Activated B cell treated with CpG ODN at 0.5 μM for 24 hours (primary cell): Measurements from ENCODE around the gene DAPK1. TPM values are rescaled to one million over a fixed set of nuclear protein-coding genes. Genes with fewer than 3 reads are reported as not detected.

Experiments
- ATAC-seq: fragments of 200-7000 bp; cut with Tn5 transposase; one replicate; pipeline ENCODE4 v1.10.0; 2021; ENCODE audit warnings: low read depth, mild to moderate bottlenecking, moderate library complexity
- CTCF ChIA-PET: fragments of 350-600 bp; sonication (Branson Sonifier 250); formaldehyde crosslinking; loops from one replicate; lab custom pipeline; 2021; ENCODE audit warnings: antibody characterized with exemption; lab: Charles Lee
- POLR2A ChIA-PET: fragments of 350-600 bp; sonication (Branson Sonifier 250); formaldehyde crosslinking; loops from one replicate; lab custom pipeline; 2021; ENCODE audit warnings: antibody characterized with exemption; lab: Charles Lee
- DNase-seq: peaks from one replicate; pipeline ENCODE4 v3.0.0; 2022
- H3K27ac Mint-ChIP-seq: one replicate; pipeline ENCODE4 v1.8.0; 2020; ENCODE audit warnings: mixed read lengths
- H3K27me3 Mint-ChIP-seq: one replicate; pipeline ENCODE4 v1.8.0; 2021; ENCODE audit warnings: mixed read lengths
- H3K36me3 Mint-ChIP-seq: one replicate; pipeline ENCODE4 v1.8.0; 2021; ENCODE audit warnings: low read depth, mixed read lengths
- H3K4me1 Mint-ChIP-seq: one replicate; pipeline ENCODE4 v1.8.0; 2021; ENCODE audit warnings: mixed read lengths
- H3K4me3 Mint-ChIP-seq: one replicate; pipeline ENCODE4 v1.8.0; 2020; ENCODE audit warnings: mild to moderate bottlenecking, mixed read lengths
- H3K9me3 Mint-ChIP-seq: one replicate; pipeline ENCODE4 v1.8.0; 2020; ENCODE audit warnings: mixed read lengths
- intact Hi-C: fragments of 100-400 bp; cut with micrococcal nuclease; formaldehyde crosslinking; loops from one replicate; pipeline ENCODE4 v1.15.1; 2024
- total RNA-seq: library from RNA; stranded (reverse); gene quantifications from 2 replicates; pipeline ENCODE4 v1.2.3, GENCODE V29; 2022
- TF ChIP-seq, protein P1 (sequence below): fragments of 200-600 bp; IDR thresholded peaks from one replicate; pipeline ENCODE4 v1.8.0; 2022; ENCODE audit warnings: antibody characterized with exemption, mild to moderate bottlenecking

DAPK1 gene
- total RNA-seq, 1 donor from 2014 or later = 1.0 TPM

- no peak overlapping the region for H3K27ac Mint-ChIP-seq
- POLR2A ChIA-PET = no interaction called here
Observed at GRCh38 chr9:87699835-87700234, 202.2 kb downstream of the DAPK1 start.

GRCh38 chr9:87701491-87701890 lies 203.8 kb downstream of the DAPK1 start:
- TF ChIP-seq, protein P1, sequence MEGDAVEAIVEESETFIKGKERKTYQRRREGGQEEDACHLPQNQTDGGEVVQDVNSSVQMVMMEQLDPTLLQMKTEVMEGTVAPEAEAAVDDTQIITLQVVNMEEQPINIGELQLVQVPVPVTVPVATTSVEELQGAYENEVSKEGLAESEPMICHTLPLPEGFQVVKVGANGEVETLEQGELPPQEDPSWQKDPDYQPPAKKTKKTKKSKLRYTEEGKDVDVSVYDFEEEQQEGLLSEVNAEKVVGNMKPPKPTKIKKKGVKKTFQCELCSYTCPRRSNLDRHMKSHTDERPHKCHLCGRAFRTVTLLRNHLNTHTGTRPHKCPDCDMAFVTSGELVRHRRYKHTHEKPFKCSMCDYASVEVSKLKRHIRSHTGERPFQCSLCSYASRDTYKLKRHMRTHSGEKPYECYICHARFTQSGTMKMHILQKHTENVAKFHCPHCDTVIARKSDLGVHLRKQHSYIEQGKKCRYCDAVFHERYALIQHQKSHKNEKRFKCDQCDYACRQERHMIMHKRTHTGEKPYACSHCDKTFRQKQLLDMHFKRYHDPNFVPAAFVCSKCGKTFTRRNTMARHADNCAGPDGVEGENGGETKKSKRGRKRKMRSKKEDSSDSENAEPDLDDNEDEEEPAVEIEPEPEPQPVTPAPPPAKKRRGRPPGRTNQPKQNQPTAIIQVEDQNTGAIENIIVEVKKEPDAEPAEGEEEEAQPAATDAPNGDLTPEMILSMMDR = no peak
- Mint-ChIP-seq H3K4me1 (no peaks in the 10 kb centered on the region), H3K36me3 (no peaks in the 10 kb centered on the region), H3K27ac (no peak overlapping the region), H3K9me3 (no peaks in the 10 kb centered on the region), H3K27me3 (no peaks in the 10 kb centered on the region), H3K4me3 (no peak overlapping the region)
- intact Hi-C loops = no loop called here
- no peak for ATAC-seq
- ChIA-PET POLR2A (no interaction called here), CTCF (no interaction called here)
- DNase-seq = no peak

More at GRCh38 chr9:87699835-87700234, 202.2 kb downstream of the DAPK1 start:
- H3K27me3 Mint-ChIP-seq = no peaks in the 10 kb centered on the region
- H3K4me3 Mint-ChIP-seq = no peak overlapping the region
- intact Hi-C loops = no loop called here
- no peaks in the 10 kb centered on the region for H3K4me1 Mint-ChIP-seq
- TF ChIP-seq, protein P1 = no peak
- ATAC-seq (no peak), DNase-seq (no peak)
- no peaks in the 10 kb centered on the region for H3K36me3 Mint-ChIP-seq
- CTCF ChIA-PET = no interaction called here
- no peaks in the 10 kb centered on the region for H3K9me3 Mint-ChIP-seq

GRCh38 chr9:87701931-87702421 lies 204.3 kb downstream of the DAPK1 start:
- CTCF ChIA-PET = no interaction called here
- TF ChIP-seq, protein P1 = no peak

DNA sequence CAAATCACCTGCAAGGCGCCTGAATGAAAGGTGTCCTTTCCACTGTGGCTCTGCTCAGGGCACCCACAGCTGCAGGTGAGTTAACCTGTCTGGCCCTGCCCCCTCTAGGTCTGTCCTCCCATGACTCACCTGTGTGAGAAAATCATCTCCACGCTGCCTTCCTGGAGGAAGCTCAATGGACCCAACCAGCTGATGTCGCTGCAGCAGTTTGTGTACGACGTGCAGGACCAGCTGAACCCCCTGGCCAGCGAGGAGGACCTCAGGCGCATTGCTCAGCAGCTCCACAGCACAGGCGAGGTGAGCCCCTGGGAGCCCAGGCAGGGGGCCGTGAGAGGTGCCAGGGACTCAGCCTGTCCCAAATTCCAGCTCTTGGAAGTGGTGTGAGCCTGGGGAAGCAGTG lies 205.3 kb downstream of the DAPK1 start:
- no peaks in the 10 kb centered on the region for H3K36me3 Mint-ChIP-seq
- no peaks in the 10 kb centered on the region for H3K27me3 Mint-ChIP-seq
- H3K4me3 Mint-ChIP-seq = no peak overlapping the region
- no peaks in the 10 kb centered on the region for H3K4me1 Mint-ChIP-seq
- no peak for DNase-seq
- TF ChIP-seq, protein P1 = no peak
- intact Hi-C loops = no loop called here
- ATAC-seq = no peak
- no peaks in the 10 kb centered on the region for H3K9me3 Mint-ChIP-seq
- ChIA-PET CTCF (no interaction called here), POLR2A (no interaction called here)
- no peak overlapping the region for H3K27ac Mint-ChIP-seq

More at GRCh38 chr9:87701931-87702421, 204.3 kb downstream of the DAPK1 start:
- DNase-seq (no peak), ATAC-seq (no peak)
- no peaks in the 10 kb centered on the region for H3K36me3 Mint-ChIP-seq
- no peaks in the 10 kb centered on the region for H3K4me1 Mint-ChIP-seq
- intact Hi-C loops = no loop called here
- no peak overlapping the region for H3K27ac Mint-ChIP-seq
- H3K4me3 Mint-ChIP-seq = no peak overlapping the region
- no peaks in the 10 kb centered on the region for H3K27me3 Mint-ChIP-seq
- no peaks in the 10 kb centered on the region for H3K9me3 Mint-ChIP-seq
- POLR2A ChIA-PET = no interaction called here

- H3K27ac Mint-ChIP-seq = no peak overlapping the region
- H3K36me3 Mint-ChIP-seq = no peaks in the 10 kb centered on the region
- H3K27me3 Mint-ChIP-seq = no peaks in the 10 kb centered on the region
- POLR2A ChIA-PET = no interaction called here
- ATAC-seq = no peak
- intact Hi-C loops = no loop called here
- no peaks in the 10 kb centered on the region for H3K9me3 Mint-ChIP-seq
- CTCF ChIA-PET = no interaction called here
- H3K4me1 Mint-ChIP-seq = peaks cover under 1% of the 10 kb centered on the region
- no peak for DNase-seq
- H3K4me3 Mint-ChIP-seq = no peak overlapping the region
- TF ChIP-seq, protein P1 = no peak
Observed at GRCh38 chr9:87703636-87704276, 206.1 kb downstream of the DAPK1 start.
